GM18508 (cell line): ENCODE measurements around the gene SYCP2.

ENCODE experiments used
- ATAC-seq: cut with Tn5 transposase; IDR thresholded peaks from one replicate; pipeline ENCODE4 v1.9.1; 2021; ENCODE audit warnings: moderate number of reproducible peaks; ENCODE audit not compliant: insufficient read depth, unreplicated experiment

The SYCP2 gene

DNA sequence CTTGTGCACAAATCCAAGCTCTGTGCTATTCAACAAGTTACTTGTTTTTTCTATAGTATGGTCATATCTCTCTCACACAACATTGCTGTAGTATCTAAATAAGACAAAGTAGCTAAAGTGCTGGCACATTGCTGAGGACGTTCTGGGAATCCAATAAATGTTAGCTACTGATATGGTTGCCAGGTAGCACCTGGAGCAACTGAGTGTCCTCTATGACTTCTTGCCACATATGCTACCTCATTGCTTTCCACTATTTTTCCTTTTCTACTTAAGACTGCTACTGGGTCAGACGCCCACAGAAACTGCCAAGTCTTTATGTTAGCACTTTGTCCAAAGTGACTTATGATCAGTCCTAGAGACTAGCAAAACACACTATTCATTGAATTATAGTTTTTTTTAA lies 85.3 kb downstream of the SYCP2 start:
- ATAC-seq: no peak

GRCh38 chr20:59845472-59845871 lies 88.0 kb downstream of the SYCP2 start:
- no peak for ATAC-seq

DNA sequence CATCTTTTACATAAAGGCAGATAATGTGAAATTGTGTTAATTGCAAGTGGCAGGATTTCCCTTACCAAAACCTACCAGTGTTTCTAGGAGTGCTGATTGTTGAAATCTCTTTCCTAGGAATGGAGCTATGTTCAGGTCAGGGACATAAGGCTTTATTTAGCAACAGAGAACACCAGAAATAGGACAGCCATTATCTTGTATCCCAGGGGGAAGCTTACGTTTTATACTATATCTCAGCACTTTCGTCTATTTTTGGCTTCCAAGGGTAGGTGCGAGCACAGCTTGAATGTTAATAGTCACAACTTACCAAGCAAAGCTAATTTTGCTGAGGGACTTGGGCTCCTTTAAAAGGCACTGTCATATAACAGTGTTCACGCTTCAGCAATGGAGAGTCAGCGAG lies 94.0 kb downstream of the SYCP2 start:
- no peak for ATAC-seq

DNA sequence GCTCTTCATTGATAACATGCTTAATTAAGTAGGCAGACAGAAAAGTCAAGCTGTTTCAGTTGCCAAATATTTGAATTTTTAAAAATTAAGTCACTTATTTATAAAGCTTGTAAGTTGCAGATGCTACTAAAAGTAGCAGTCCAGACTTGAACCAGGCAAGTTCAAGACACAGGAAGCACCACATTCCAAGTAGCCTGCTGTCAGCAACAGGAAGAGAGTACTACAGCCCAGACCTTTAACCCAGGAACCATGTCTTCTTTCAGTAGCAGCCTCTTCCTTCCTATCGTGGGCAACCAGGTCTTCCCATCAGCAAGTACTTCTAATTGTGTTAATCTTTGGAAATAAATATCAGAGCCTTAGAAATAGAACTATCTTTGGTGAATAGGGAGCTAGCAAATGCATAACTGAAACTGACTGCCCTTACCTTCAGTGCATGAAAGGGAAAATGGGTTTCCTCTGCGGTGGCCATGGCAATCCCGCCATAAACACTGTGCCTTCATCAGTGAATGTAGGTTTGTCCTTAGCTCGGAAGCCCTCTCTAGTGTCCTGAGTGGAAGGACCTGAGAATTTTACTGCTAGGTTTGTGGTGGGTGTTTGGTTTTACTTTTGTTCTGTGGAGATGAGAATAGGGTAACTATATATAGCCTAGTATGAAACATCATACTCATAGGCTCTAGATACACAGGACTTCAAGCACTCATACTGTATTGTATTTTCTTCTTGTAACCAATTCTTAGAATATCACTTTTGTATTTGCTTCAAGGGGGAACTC lies 95.6 kb downstream of the SYCP2 start:
- no peak for ATAC-seq

- no peak for ATAC-seq
These were observed 96.7 kb downstream of the SYCP2 start for GRCh38 chr20:59836767-59837166.

DNA sequence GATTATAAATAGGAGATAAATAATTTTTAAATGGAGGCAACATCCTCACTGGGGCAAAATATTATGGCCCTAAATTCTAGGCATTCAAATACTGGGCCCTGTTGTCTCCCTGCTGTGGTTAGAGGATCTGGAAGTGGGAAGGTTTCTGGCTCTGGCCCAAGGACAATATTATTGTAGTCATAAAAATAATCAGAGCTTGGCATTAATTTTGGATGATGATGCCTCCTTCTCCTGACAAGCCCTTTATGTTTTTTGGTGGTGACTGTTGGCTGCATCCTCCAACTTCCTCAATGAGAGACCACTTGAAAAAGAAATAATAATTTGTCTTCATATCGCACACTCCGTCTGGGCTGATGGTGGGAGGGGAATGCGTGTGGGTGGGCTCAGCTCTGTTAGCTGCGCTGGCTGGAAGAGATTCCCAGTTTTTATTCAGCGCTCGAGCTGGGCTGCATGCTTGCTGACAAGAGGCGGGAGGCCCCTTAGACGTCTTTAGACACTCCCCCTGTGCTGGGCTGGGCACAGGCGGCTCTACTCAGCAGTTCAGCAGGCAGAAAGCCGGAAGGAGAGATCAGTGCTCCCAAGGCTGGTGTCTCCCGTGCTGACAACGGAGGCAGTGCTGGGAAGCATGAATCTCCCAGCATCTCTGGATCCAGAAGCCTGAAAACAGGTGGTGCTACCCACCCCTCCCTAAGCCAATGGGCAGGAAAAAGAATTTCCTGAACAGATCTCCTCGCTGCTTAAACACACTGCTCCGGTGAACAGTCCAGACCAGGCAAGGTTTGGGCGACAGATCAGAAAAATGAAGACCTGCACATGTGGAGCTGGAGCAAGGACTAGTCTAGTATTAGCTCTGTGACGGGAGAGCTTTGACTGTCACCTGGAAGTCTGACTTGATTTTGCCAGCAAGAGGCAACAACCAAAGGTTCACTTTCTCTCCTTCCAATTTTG lies 97.7 kb downstream of the SYCP2 start:
- ATAC-seq: no peak

DNA sequence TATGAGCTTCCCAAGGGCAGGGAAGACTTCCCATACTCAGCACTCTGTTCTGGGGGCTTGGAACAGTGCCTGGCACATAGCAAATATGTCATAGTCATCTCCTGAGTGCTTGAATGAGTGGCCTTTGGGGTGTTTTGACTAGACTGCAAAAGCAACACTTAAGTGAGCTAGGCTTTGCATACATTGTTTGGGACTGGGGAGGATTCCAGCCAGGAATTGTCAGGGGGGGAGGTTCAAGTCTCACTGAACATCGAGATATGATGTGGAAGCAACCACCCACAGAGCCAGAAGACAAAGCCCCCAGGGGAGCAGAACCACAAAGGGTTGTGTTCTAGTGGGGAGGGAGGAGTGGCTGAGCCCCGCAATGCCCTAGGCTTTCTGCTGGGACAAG lies 98.4 kb downstream of the SYCP2 start:
- no peak for ATAC-seq

GRCh38 chr20:59832406-59833363 lies 100.8 kb downstream of the SYCP2 start:
- no peak for ATAC-seq

DNA sequence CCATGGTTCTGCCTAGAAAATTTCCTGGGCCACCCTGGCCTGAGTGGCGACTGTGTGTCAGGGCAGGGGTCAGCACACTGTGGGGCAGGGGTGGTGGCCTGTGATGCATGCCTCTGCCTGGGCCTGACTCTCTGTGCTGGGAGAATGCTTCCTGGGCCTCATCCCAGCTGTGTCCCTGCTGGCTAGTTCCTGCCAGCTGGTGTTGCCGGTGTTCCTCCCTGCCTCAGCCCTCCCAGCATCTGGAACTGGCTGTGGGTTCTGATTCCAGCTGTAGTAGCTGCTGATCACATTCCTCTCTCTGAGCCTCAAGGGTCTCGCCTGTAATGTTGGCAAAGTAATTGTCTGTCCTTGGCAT lies 101.5 kb downstream of the SYCP2 start:
- ATAC-seq: no peak

- ATAC-seq: no peak
These were observed 102.2 kb downstream of the SYCP2 start for GRCh38 chr20:59831024-59831915.

- ATAC-seq: no peak
These were observed 102.8 kb downstream of the SYCP2 start for GRCh38 chr20:59830665-59831023.

- no peak for ATAC-seq
These were observed 103.4 kb downstream of the SYCP2 start for GRCh38 chr20:59829786-59830664.

- ATAC-seq: no peak
These were observed 104.2 kb downstream of the SYCP2 start for GRCh38 chr20:59829054-59829785.

DNA sequence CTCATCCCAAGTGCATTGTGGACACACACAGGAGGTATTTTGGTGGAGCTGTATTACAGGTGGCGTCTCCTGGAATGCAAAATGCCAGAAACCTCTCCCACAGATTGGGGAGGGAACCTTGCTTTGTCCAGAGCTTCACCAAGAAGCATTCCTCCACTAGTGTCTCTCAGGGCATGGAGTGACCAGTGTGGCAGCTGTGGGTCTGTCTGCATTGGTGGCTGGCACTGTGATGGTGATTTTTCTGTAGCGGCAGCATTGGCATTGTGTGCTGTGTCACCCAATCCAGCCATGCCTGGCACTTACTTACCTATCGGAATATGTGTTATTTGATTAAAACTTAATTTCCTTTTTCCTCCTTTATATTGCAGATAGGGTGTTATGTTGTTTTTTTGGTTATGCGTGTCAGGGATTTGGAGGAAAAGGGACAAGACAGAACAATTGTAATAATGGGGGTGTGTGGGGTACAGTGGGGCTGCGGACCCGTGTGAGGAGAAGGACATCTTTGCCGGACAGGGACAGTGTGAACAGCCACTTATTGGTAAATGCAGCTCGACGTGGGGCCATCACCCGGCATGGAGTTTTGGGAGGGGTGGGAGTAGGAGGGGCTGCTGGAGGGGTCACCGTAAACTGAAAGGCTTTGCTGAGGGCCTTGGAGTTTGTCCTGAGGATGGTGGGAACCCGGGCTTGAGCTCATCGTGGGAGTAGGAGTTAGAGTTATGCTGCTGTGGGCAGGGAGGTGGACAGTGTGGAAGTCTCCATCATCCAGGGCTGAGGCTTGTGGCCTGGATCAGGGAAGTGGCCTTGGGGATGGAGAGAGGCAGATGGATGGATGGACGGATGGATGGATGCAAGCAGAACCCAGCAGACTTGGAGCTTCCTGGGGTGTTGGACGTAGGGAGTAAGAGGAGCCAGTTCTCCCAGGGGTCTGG lies 105.0 kb downstream of the SYCP2 start:
- no peak for ATAC-seq

GRCh38 chr20:59827138-59828056 lies 106.0 kb downstream of the SYCP2 start:
- no peak for ATAC-seq
